ENCODE measurements around the gene OAT.

Gene OAT

DNA sequence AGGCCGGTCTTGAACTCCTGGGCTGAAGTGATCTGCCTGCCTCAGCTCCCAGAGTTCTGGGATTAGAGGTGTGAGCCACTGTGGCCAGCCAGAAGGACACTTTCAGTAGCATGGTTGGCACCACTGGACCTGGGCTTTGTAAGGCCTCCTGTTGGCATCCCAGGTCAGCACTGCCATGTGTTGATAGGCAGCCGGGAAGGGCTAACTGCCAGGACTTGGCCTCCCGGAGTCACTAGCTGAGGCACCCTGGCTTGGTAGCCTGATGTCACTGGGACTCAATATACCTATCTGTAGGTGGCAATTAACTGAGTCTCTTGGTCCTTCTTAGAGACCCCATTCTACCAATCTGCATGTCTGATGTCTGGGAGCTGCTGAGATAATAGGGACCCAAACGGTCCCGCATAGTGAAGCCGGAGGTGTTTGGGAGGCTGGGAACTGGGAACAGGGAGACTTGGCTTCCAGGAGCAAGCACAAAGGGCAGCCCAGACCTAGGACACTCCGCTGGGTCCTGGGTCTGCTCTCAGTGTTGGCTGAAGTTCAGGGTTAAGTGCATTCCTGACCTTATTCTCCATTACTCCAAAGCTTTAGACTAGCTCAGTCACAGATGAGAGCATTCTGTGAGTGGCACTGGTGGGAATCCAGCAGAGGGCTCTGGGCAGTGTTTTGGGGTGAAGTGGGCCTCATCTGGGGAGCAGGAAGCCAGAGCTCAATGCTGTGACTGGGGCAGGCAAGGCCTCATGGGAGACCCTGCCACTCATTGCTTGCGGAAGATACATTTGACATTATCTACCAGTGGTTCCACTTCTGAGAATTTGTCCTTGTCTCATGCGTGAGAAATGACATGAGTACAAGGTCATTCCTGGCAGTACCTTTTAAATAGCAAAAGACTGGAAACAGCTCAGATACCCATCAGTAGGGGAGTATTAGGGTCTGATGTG is 45.6 kb upstream of the OAT start:
- peaks cover 0 to 6% (median 0%) of the 10 kb centered on the region in 4 donors for H3K4me1 ChIP-seq
- DNase-seq = no peak
- H3K27me3 ChIP-seq = no peaks in the 10 kb centered on the region
- H3K36me3 ChIP-seq = no peaks in the 10 kb centered on the region
- no peak overlapping the region for H3K4me3 ChIP-seq
- TF ChIP-seq, protein P1, sequence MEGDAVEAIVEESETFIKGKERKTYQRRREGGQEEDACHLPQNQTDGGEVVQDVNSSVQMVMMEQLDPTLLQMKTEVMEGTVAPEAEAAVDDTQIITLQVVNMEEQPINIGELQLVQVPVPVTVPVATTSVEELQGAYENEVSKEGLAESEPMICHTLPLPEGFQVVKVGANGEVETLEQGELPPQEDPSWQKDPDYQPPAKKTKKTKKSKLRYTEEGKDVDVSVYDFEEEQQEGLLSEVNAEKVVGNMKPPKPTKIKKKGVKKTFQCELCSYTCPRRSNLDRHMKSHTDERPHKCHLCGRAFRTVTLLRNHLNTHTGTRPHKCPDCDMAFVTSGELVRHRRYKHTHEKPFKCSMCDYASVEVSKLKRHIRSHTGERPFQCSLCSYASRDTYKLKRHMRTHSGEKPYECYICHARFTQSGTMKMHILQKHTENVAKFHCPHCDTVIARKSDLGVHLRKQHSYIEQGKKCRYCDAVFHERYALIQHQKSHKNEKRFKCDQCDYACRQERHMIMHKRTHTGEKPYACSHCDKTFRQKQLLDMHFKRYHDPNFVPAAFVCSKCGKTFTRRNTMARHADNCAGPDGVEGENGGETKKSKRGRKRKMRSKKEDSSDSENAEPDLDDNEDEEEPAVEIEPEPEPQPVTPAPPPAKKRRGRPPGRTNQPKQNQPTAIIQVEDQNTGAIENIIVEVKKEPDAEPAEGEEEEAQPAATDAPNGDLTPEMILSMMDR (IDR thresholded peaks at IDR 0.05) = no peak
- intact Hi-C loops (cut with DNase I; ENCODE audit: low total_unique reads) = no loop called here
- no peaks in the 10 kb centered on the region for H3K9me3 ChIP-seq
- H3K27ac ChIP-seq = no peak overlapping the region

DNA sequence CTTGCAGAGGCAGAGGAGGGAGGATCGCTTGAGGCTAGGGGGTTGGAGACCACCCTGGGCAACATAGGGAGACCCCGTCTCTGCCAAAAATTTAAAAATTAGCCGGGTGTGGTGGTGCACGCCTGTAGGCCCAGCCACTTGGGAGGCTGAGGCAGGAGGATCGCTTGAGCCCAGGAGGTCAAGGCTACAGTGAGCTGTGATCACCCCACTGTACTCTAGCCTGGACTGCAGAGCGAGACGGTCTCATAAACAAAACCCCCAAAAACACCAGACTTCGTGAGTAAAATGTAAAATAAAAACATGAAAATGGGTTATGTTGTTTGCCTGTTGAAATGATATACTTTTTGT is 43.6 kb upstream of the OAT start:
- Histone ChIP-seq H3K27ac (peak overlapping the region; percentile 70 to 83), H3K4me3 (peak overlapping the region; percentile 63 to 77), H3K9me3 (no peaks in the 10 kb centered on the region), H3K27me3 (no peaks in the 10 kb centered on the region), H3K4me1 (peaks cover 0 to 6% (median 0%) of the 10 kb centered on the region in 4 donors), H3K36me3 (no peaks in the 10 kb centered on the region)
- DNase-seq = no peak
- TF ChIP-seq, protein P1 (IDR thresholded peaks at IDR 0.05) = no peak
- intact Hi-C loops (cut with DNase I; ENCODE audit: low total_unique reads) = no loop called here

DNA sequence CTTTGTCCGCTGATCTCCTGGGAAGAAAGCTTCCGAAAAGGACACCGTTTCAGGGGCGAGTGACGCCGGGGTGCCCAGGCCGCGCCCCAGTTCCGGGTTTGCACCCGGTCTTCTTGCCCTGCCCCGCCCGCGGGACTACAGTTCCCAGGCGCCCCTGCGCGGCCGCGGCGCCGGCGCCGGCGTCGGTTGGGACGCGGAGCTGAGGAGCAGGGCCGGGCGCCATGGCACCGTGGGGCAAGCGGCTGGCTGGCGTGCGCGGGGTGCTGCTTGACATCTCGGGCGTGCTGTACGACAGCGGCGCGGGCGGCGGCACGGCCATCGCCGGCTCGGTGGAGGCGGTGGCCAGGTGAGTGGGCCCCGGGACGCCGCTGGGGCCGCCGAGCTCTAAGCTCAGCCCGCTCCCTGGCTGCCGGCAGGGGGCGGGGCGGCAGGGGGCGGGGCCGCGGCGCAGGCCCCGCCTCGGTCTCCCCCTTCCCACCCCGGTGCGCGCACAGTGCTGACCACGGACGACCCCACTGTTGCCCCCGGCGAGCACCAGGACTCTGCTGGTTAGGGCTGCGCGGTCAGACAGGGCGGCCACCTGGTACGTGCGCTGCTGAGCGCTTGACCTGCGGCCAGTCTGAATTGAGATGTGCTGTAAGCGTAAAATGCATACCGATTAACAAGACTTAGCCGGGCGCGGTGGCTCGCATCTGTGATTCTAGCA is 43.1 kb upstream of the OAT start, which contains the start of gene LHPP:
LHPP (plus strand) TSS at position 182 of the 706 bp plus-strand sequence; CDS start at position 222, 40 bp downstream.
- Histone ChIP-seq H3K4me3 (peak within 1 kb of the TSS; percentile 63 to 77), H3K27ac (peak within 1 kb of the TSS; percentile 70 to 83), H3K9me3 (no peaks in the 10 kb centered on the region), H3K27me3 (peaks cover 0 to under 1% of the 10 kb centered on the region in 2 donors), H3K4me1 (peaks cover 0 to 6% (median 0%) of the 10 kb centered on the region in 4 donors), H3K36me3 (no peaks in the 10 kb centered on the region)
- intact Hi-C loops (cut with DNase I; ENCODE audit: low total_unique reads) = loop anchor here (2.0 kb wide), 1 partner anchor 41 kb away; no protein-coding TSS in a partner anchor
- peak; percentile 84 to 90 for DNase-seq
- TF ChIP-seq, protein P1 (IDR thresholded peaks at IDR 0.05) = peak; percentile 50 to 57

DNA sequence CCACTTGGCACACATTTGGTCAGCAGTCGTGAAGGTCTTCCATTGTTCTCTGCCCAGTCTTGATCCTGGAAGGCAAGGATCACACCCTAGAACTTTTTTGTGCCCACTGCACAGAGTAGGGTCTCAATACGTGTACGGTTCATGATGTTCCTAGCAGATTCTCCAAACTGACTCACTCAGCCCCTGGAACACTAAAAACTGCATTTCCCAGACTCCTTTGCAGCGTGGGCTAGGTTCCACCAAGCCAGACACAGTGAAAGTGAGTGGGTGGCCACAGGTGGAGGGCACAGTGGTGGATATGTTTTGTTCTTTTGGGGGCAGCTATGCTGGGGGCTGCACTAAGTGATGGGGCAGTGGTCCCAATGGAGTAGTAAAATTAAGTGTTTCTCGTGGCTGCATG is 41.4 kb upstream of the OAT start:
- TF ChIP-seq, protein P1 (IDR thresholded peaks at IDR 0.05) = no peak
- intact Hi-C loops (cut with DNase I; ENCODE audit: low total_unique reads) = loop anchor here (2.0 kb wide), 1 partner anchor 39 kb away; no protein-coding TSS in a partner anchor

DNA sequence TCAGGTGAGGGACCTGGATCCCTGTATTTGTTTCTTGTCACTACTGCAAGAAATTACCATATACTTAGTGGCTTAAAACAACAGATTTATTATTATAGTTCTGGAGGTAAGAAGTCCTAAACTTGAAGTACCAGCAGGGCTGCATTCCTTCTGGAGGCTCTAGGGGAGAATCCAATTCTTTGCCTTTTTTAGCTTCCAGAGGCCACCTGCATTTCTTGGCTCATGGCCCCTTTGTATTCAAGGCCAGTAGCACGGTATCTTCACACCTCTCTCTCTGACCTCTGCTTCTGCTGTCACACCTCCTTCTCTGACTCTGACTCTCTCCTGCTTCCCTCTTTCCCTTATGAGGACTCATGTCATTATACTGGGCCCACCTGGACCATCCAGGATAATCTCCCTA is 40.7 kb upstream of the OAT start:
- no peak overlapping the region for H3K27ac ChIP-seq
- intact Hi-C loops (cut with DNase I; ENCODE audit: low total_unique reads) = no loop called here

More for the DNA sequence above, 41.4 kb upstream of the OAT start:
- peaks cover 0 to 6% (median 0%) of the 10 kb centered on the region in 4 donors for H3K4me1 ChIP-seq
- peaks cover 0 to 9% of the 10 kb centered on the region in 2 donors for H3K27me3 ChIP-seq
- H3K27ac ChIP-seq = no peak overlapping the region
- DNase-seq = no peak
- H3K4me3 ChIP-seq = no peak overlapping the region
- no peaks in the 10 kb centered on the region for H3K9me3 ChIP-seq
- no peaks in the 10 kb centered on the region for H3K36me3 ChIP-seq

More for the DNA sequence above, 40.7 kb upstream of the OAT start:
- no peaks in the 10 kb centered on the region for H3K9me3 ChIP-seq
- H3K27me3 ChIP-seq = peaks cover 0 to 15% of the 10 kb centered on the region in 2 donors
- no peaks in the 10 kb centered on the region for H3K36me3 ChIP-seq
- H3K4me1 ChIP-seq = peaks cover 0 to 6% (median 0%) of the 10 kb centered on the region in 4 donors
- no peak overlapping the region for H3K4me3 ChIP-seq
- TF ChIP-seq, protein P1 (IDR thresholded peaks at IDR 0.05) = no peak
- no peak for DNase-seq

All from tibial artery (tissue), 4 donors.